GM21723 (cell line): ENCODE results near the gene TMEM243.

Source experiments
- ATAC-seq: cut with Tn5 transposase; IDR thresholded peaks from one replicate; pipeline ENCODE4 v1.9.1; 2021; ENCODE audit warnings: mild to moderate bottlenecking, moderate library complexity; ENCODE audit not compliant: unreplicated experiment

Gene TMEM243

GRCh38 chr7:87164433-87164832 lies 55.1 kb downstream of the TMEM243 start:
- no peak for ATAC-seq

GRCh38 chr7:87159538-87159937 lies 60.0 kb downstream of the TMEM243 start:
- ATAC-seq, result no peak

GRCh38 chr7:87156709-87157108 lies 62.8 kb downstream of the TMEM243 start:
- ATAC-seq, result no peak

DNA sequence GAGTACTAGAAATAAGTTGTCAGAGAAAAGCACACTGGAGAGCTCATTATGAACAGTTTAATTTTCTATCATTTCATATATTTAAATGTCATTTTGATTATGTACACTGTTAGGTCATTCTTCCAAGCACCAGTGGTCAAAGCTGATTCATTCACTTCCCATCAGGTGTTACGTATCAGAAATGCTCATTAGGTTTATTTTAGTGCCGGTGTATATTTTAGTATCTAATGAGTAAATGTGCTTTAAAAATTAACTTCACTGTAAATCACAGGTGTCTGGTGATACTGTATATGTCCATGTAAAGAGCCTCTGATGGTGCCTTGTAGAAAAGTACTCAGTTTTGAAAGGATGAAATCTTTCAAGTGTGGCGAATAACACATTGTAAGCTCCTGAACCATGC lies 63.7 kb downstream of the TMEM243 start:
- ATAC-seq, result no peak

- no peak for ATAC-seq
These were observed 65.0 kb downstream of the TMEM243 start for GRCh38 chr7:87154569-87154968.

DNA sequence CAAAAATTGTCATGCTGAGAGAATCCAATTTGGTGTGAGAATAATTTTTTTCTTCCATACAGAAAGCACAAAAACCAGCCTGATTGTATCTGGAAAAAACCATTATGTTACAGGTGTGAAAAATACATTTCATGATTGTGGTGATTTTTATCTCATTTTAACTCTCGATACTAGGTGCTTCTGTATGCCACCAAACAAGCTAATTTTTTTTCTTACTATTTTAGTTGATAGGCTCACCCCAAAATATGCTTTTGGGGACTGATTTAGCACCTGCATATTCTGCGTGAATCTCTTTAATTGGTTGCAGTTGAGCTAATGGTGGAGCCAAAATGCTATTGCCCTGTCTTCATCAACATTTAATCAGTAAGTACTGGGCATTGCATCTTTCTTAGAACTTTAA lies 65.4 kb downstream of the TMEM243 start:
- no peak for ATAC-seq

- peak; percentile 21 for ATAC-seq
These were observed 66.5 kb downstream of the TMEM243 start for GRCh38 chr7:87152897-87153641.

GRCh38 chr7:87152112-87152896 lies 67.2 kb downstream of the TMEM243 start, which contains the start of gene DMTF1:
TSS of gene DMTF1 (plus strand) at chr7:87152453. CDS start at chr7:87164942, 12,489 bp downstream.
- ATAC-seq, result peak; percentile 90

- ATAC-seq, result peak; percentile 37
These were observed 67.8 kb downstream of the TMEM243 start for GRCh38 chr7:87151729-87152111.

GRCh38 chr7:87151002-87151728 lies 68.4 kb downstream of the TMEM243 start:
- no peak for ATAC-seq

DNA sequence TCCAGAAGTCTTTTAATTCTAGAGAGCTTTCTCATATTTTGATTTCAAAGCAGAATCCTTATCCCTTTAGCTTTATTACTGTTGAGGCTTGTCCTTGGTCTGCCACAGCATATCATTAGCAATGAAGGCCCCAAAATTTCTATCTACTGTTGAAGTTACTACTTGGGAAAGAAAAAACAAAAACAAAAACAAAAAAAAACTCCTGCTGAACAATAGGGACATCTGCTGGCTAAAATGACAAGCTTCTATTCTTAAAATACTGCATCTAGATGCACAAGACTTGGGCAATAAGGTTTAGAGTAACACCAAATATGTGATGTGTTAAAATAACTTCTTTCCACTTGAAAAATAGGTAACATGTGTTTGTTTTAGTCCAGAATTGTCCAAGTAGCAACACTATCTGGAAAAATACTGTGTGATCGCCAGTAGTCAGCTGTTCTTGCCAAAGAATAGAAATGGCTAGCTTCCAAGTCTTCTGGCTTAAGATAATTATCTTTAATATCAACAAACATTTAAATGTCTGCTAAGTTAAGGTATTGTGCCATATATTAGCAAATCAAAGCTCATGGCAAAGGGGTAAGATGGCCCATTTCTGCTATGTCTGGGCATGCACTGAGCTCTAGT lies 71.1 kb downstream of the TMEM243 start:
- no peak for ATAC-seq

- ATAC-seq, result no peak
These were observed 72.0 kb downstream of the TMEM243 start for GRCh38 chr7:87147500-87147899.

DNA sequence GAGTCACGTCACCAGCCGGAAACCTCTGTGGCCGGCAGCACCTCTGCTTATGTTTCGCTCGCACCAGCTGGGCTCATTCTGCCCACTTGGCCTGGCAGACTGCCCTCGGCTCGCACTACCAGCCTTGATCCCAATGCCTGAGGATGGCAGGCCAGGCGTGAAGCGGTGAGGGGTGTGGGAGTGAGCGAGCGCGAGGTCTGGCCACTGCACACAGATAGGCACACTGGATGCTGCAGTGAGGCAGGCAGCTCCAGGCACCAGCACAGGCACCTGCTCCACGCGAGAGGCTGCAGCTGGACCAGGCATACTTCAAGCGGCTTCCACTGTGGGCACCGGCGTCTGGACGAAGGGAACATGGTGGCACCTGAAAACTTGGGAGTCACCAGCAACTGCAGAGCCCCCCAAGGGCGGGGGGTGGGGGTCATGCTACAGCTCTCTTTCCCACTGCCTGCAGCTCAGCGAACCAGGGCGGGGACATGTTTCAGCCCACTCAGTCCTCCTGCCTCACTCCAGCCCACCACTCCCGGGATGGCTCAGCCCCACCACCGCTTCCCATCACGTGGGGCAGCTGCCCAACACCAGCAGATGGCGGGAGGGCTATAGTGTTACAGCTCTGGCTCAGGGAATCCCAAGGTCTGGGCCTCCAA lies 72.7 kb downstream of the TMEM243 start:
- no peak for ATAC-seq
